ENCODE data around the gene MINDY4. TPM values are rescaled to one million over a fixed set of nuclear protein-coding genes. Genes with fewer than 3 reads are reported as not detected.

The MINDY4 gene
- total and polyA plus RNA-seq, 10 of the 15 experiments (the other 5 are each of a cell fraction or from before 2014, with no cell fraction given) = 0.10 to 0.90 (median 0.40) TPM

DNA sequence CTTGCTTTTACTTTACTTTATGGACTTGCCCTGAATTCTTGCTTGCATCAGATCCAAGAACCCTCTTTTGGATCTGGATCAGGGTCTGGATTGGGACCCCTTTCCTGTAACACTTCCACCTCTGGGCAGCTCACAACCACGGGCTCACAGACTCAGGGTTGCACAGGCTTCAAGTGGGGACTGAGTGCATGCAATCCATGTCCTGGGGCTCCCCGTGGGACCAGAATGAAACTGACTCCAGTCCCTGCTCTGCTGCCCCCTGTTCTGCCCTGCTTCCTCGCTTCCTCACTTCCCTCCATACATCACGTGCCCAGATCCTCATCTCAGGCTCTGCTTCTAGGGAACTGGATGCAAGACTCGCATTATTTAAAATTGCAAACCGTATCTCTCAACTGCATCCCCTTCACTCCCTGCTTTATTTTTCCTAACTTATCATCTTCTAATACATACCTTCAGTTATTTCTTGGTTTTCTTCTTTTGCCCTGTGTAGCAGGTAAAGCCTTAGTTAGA, 42.6 kb upstream of the MINDY4 start:
- in situ Hi-C loops (cut with MboI) = no loop called here
- Histone ChIP-seq H3K27me3 (replicated peaks in 1 of 2; ENCODE audit: control insufficient read depth in 2 of 2, insufficient read depth in 2 of 2, low read length in 1 of 2) (peaks cover 6% of the 10 kb centered on the region in 2 experiments; a peak in 3 of 4 replicates), H2AFZ (ENCODE audit: control insufficient read depth, low read depth, low read length) (no peak overlapping the region), H3K79me2 (ENCODE audit: control insufficient read depth, insufficient read depth, low read length) (no peaks in the 10 kb centered on the region), H3K36me3 (ENCODE audit: control insufficient read depth in 2 of 2, insufficient read depth in 2 of 2, low read length in 1 of 2) (no peaks in the 10 kb centered on the region), H3K9ac (ENCODE audit: control insufficient read depth, insufficient read depth, low read length) (no peak overlapping the region), H3K4me1 (ENCODE audit: control insufficient read depth, insufficient read depth, low read length) (no peaks in the 10 kb centered on the region), H3K4me3 (no peak overlapping the region), H3K27ac (ENCODE audit: control insufficient read depth, insufficient read depth) (no peak overlapping the region), H4K20me1 (ENCODE audit: control insufficient read depth, insufficient read depth) (no peaks in the 10 kb centered on the region), H3K4me2 (ENCODE audit: control insufficient read depth, insufficient read depth) (no peak overlapping the region), H3K9me3 (replicated peaks; ENCODE audit: control insufficient read depth, insufficient read depth, low read length) (no peaks in the 10 kb centered on the region)
- ChIA-PET RAD21 (ENCODE audit: unreplicated experiment) (no interaction called here), CTCF (no interaction called here), SMC1A (ENCODE audit: uncharacterized antibody, unreplicated experiment) (interaction anchor here (2.4 kb wide), 1 partner anchor 11 kb away, joined by 8 read pairs; no protein-coding TSS in a partner anchor), POLR2A (no interaction called here)
- FAIRE-seq (no peak), ATAC-seq (no peak), DNase-seq (ENCODE audit: low read depth, low spot score) (no peak)
- intact Hi-C loops (cut with micrococcal nuclease; ENCODE audit: unreplicated experiment) = no loop called here
- TF ChIP-seq MXI1 (IDR thresholded peaks at IDR 0.05; ENCODE audit: low read depth, low read length) (no peak), MYC (IDR thresholded peaks at IDR 0.05; ENCODE audit: insufficient read depth, insufficient read length, insufficient replicate concordance, low read length, severe bottlenecking) (no peak), RCOR1 (conservative IDR thresholded peaks at IDR 0.05; ENCODE audit: low read depth, low read length) (no peak), TCF12 (IDR thresholded peaks at IDR 0.05; ENCODE audit: low read depth, low read length) (no peak), RFX5 (IDR thresholded peaks at IDR 0.05; ENCODE audit: low read depth, low read length) (no peak), KDM1A (IDR thresholded peaks at IDR 0.05; ENCODE audit: borderline replicate concordance) (no peak), TARDBP (IDR thresholded peaks at IDR 0.05; ENCODE audit: borderline replicate concordance) (no peak), TCF7 (IDR thresholded peaks at IDR 0.05; ENCODE audit: borderline replicate concordance) (no peak), BMI1 (IDR thresholded peaks at IDR 0.05; ENCODE audit: borderline replicate concordance) (no peak), DPF2 (IDR thresholded peaks at IDR 0.05) (no peak), ZBED1 (IDR thresholded peaks at IDR 0.05; ENCODE audit: borderline replicate concordance) (no peak)
- TF ChIP-seq, protein P1, sequence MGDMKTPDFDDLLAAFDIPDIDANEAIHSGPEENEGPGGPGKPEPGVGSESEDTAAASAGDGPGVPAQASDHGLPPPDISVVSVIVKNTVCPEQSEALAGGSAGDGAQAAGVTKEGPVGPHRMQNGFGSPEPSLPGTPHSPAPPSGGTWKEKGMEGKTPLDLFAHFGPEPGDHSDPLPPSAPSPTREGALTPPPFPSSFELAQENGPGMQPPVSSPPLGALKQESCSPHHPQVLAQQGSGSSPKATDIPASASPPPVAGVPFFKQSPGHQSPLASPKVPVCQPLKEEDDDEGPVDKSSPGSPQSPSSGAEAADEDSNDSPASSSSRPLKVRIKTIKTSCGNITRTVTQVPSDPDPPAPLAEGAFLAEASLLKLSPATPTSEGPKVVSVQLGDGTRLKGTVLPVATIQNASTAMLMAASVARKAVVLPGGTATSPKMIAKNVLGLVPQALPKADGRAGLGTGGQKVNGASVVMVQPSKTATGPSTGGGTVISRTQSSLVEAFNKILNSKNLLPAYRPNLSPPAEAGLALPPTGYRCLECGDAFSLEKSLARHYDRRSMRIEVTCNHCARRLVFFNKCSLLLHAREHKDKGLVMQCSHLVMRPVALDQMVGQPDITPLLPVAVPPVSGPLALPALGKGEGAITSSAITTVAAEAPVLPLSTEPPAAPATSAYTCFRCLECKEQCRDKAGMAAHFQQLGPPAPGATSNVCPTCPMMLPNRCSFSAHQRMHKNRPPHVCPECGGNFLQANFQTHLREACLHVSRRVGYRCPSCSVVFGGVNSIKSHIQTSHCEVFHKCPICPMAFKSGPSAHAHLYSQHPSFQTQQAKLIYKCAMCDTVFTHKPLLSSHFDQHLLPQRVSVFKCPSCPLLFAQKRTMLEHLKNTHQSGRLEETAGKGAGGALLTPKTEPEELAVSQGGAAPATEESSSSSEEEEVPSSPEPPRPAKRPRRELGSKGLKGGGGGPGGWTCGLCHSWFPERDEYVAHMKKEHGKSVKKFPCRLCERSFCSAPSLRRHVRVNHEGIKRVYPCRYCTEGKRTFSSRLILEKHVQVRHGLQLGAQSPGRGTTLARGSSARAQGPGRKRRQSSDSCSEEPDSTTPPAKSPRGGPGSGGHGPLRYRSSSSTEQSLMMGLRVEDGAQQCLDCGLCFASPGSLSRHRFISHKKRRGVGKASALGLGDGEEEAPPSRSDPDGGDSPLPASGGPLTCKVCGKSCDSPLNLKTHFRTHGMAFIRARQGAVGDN (IDR thresholded peaks at IDR 0.05) = no peak
- TF ChIP-seq, protein P2, sequence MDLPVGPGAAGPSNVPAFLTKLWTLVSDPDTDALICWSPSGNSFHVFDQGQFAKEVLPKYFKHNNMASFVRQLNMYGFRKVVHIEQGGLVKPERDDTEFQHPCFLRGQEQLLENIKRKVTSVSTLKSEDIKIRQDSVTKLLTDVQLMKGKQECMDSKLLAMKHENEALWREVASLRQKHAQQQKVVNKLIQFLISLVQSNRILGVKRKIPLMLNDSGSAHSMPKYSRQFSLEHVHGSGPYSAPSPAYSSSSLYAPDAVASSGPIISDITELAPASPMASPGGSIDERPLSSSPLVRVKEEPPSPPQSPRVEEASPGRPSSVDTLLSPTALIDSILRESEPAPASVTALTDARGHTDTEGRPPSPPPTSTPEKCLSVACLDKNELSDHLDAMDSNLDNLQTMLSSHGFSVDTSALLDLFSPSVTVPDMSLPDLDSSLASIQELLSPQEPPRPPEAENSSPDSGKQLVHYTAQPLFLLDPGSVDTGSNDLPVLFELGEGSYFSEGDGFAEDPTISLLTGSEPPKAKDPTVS (IDR thresholded peaks at IDR 0.05; ENCODE audit: low read depth, low read length) = no peak
- WGBS (ENCODE audit: insufficient coverage, insufficient replicate concordance, low lambda C conversion rate, missing lambda C conversion rate) = 43% methylated on average over 6 of the region's 6 CpGs
- BruUV-seq (replicated peaks) = no TSS peak
